Immature natural killer cell (primary cell): ENCODE results near the gene RAB8B. TPM values are rescaled to one million over a fixed set of nuclear protein-coding genes. Genes with fewer than 3 reads are reported as not detected.

Source experiments
- DNase-seq, 3 donors: peaks; one replicate each; pipeline ENCODE4 v3.0.0; 2022; ENCODE audit warnings: mixed read lengths in 1 of 3
- H3K27ac Mint-ChIP-seq, 6 donors: one replicate each; pipeline ENCODE4 v1.8.0; 2020; ENCODE audit warnings: mixed read lengths in 6 of 6, mild to moderate bottlenecking in 5 of 6, inconsistent platforms in 4 of 6, moderate library complexity in 3 of 6
- H3K27me3 Mint-ChIP-seq, 3 donors: one replicate each; pipeline ENCODE4 v1.8.0; 2020 to 2021; ENCODE audit warnings: low read depth in 3 of 3, mild to moderate bottlenecking in 3 of 3, mixed read lengths in 3 of 3, moderate library complexity in 3 of 3, inconsistent platforms in 1 of 3
- H3K36me3 Mint-ChIP-seq, 3 donors: one replicate each; pipeline ENCODE4 v1.8.0; 2020; ENCODE audit warnings: mixed read lengths in 3 of 3, inconsistent platforms in 2 of 3, mild to moderate bottlenecking in 2 of 3
- H3K4me1 Mint-ChIP-seq, 2 donors: one replicate each; pipeline ENCODE4 v1.8.0; 2020; ENCODE audit warnings: inconsistent platforms in 2 of 2, mild to moderate bottlenecking in 2 of 2, mixed read lengths in 2 of 2, moderate library complexity in 1 of 2
- H3K4me3 Mint-ChIP-seq, 5 donors: one replicate each; pipeline ENCODE4 v1.8.0; 2020; ENCODE audit warnings: mild to moderate bottlenecking in 5 of 5, mixed read lengths in 5 of 5, inconsistent platforms in 3 of 5, moderate library complexity in 3 of 5
- H3K9me3 Mint-ChIP-seq, 6 donors: one replicate each; pipeline ENCODE4 v1.8.0; 2020; ENCODE audit warnings: mild to moderate bottlenecking in 6 of 6, mixed read lengths in 6 of 6, inconsistent platforms in 4 of 6, moderate library complexity in 3 of 6
- polyA plus RNA-seq, 3 donors: library from polyadenylated mRNA; unstranded; fragments of 300-500 nt; fragmentation: Illumina TruSeq; gene quantifications; one replicate each; pipeline ENCODE4 v1.2.3, GENCODE V29; 2021

RAB8B gene
- polyA plus RNA-seq, result 100 to 1,000 TPM in 1 of 3 donors, 10 to 100 TPM in 2; 64.6 to 123 (median 79.7) TPM

DNA sequence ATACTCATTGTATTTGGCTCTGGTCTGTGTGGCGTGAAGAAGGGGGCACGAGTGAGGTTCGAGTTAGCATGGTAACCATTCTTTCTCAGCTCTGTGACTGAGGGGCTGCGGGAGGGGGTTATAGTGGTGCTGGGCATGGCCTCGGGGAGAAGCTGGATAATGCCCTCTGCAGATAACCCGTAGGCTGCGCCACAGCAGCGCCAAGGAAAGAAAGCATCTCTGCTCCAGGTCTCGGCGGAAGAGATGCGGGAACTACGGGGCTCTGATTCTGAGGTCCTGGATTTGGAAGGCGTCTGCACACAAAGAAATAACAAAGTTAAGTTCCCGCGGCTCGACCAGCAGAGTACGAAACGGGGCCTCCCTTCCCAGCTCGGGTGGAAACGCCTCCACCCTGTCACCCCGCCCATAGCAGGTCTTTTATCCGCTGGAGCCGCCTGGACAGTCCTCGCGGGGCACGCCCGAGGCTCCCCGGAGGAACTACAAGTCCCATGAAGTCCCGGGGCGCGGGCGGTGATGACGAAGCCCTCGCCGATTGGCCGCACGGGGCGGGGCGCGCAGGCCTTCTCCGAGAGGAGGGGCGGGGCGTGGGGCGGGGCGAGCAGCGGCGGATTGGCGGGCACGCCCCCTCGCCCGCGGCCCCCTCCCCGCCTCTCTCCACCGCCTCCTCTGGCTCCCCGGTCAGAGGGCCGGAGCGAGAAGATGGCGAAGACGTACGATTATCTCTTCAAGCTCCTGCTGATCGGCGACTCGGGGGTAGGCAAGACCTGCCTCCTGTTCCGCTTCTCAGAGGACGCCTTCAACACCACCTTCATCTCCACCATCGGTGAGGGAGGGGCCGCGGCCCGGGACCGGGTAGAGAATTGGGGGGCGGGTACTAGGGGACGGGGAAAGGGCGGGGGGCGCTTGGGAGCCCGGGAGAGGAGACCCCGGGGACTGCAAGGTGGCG, at the start of gene RAB8B:
Gene RAB8B (plus strand): TSS at position 681 of the 946 bp plus-strand sequence. CDS start 19 bp downstream, at position 700.
- H3K27me3 Mint-ChIP-seq, result peaks cover 7 to 15% (median 10%) of the 10 kb centered on the region in 3 donors
- H3K27ac Mint-ChIP-seq, result peak within 1 kb of the TSS; percentile 97 to 99 (median 98)
- peak within 1 kb of the TSS; percentile 96 to 98 (median 97) for H3K4me3 Mint-ChIP-seq
- no peaks in the 10 kb centered on the region for H3K36me3 Mint-ChIP-seq
- H3K4me1 Mint-ChIP-seq, result peaks cover 54 to 55% of the 10 kb centered on the region in 2 donors
- peaks cover 0 to 1% (median 0%) of the 10 kb centered on the region in 6 donors for H3K9me3 Mint-ChIP-seq
- peak; percentile 92 for DNase-seq

DNA sequence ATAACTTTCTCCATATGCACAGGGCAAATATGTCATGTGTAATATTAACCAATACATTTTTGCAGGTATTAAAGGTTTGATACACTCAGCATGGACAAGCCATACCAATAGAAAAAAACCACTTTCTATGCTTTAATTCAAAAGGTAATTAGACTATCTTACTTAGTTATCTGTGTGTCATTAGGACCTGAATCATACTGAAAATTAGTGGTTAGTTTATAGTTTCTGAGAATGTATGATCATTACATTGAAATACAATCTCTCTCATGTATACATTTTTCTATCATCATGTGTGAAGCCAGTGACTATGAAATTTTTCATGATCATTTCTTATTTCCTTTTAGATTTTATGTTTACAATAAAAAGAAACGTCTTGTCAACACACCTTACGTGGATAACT, 48.5 kb upstream of the RAB8B start:
- no peak for DNase-seq
- H3K27me3 Mint-ChIP-seq, result peaks cover 0 to 3% (median 0%) of the 10 kb centered on the region in 3 donors
- H3K4me1 Mint-ChIP-seq, result no peaks in the 10 kb centered on the region
- H3K36me3 Mint-ChIP-seq, result peaks cover 0 to 26% (median 12%) of the 10 kb centered on the region in 3 donors
- no peak overlapping the region for H3K27ac Mint-ChIP-seq
- H3K4me3 Mint-ChIP-seq, result no peak overlapping the region
- no peaks in the 10 kb centered on the region for H3K9me3 Mint-ChIP-seq

DNA sequence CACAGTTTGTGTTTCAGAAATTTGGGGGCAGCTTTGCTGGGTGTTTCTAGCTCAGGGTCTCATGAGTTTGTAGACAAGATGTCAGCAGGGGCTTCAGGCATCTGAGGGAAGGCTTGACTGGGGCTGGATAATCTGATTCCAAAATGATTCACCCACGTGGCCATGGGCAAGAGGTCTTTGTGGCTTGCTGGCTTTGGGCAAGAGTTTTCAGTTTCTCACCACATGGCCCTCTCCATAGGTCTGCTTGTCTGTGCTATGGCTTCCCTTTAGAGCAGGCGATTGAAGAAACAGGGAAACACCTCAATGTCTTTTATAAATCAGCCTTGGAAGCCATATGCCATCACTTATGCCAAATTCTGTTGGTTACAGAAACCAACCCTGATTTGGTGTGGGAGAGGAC, 44.0 kb upstream of the RAB8B start:
- H3K27ac Mint-ChIP-seq, result no peak overlapping the region
- H3K36me3 Mint-ChIP-seq, result peaks cover 4 to 31% (median 20%) of the 10 kb centered on the region in 3 donors
- H3K4me1 Mint-ChIP-seq, result no peaks in the 10 kb centered on the region
- peaks cover 0 to 3% (median 0%) of the 10 kb centered on the region in 3 donors for H3K27me3 Mint-ChIP-seq
- H3K4me3 Mint-ChIP-seq, result no peak overlapping the region
- no peak for DNase-seq
- no peaks in the 10 kb centered on the region for H3K9me3 Mint-ChIP-seq

DNA sequence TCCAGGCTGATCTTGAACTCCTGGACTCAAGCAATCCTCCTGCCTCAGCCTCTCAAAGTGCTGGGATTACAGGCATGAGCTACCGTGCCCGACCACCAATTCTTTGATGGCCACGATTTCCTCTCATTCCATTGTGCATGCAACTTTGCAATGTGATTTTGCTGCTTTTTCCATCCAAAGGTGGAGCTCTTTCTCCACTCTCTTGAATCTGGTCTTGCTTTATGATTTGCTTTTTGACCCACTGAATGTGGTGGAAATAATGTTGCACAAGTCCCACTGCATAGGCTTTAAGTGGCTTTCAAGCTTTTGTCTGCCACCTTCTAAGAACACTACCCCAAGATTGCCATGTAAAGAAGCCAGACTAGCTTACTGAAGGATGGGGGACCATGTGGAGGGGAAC, 42.7 kb upstream of the RAB8B start:
- no peak for DNase-seq
- H3K27me3 Mint-ChIP-seq, result peaks cover 0 to 1% (median 0%) of the 10 kb centered on the region in 3 donors
- peak overlapping the region in 1 of 6 donors; percentile 68 for H3K27ac Mint-ChIP-seq
- H3K9me3 Mint-ChIP-seq, result no peaks in the 10 kb centered on the region
- no peaks in the 10 kb centered on the region for H3K4me1 Mint-ChIP-seq
- no peak overlapping the region for H3K4me3 Mint-ChIP-seq
- H3K36me3 Mint-ChIP-seq, result peaks cover 4 to 27% (median 17%) of the 10 kb centered on the region in 3 donors

DNA sequence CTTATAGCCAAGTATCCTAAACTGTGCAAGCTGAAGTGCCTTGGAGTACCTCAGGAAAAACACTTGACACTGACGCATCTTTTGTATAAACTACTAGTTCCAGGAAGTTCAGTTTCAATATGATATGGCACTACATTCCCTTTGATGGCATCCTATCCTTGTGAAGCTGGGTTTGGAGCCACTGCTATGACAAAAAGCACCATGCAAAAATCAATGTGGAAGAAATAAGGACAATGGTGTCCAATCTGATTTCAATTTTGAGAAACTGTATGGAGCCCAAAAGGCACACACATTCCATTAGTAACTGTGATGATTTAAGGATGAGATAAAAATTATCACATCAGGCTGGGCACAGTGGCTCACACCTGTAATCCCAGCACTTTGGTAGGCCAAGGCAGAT, 37.7 kb upstream of the RAB8B start:
- Mint-ChIP-seq H3K9me3 (no peaks in the 10 kb centered on the region), H3K27ac (peak overlapping the region in 1 of 6 donors; percentile 39), H3K4me3 (no peak overlapping the region), H3K4me1 (peaks cover 18 to 24% of the 10 kb centered on the region in 2 donors), H3K27me3 (peaks cover 0 to 2% (median 0%) of the 10 kb centered on the region in 3 donors), H3K36me3 (peaks cover 4 to 18% (median 7%) of the 10 kb centered on the region in 3 donors)
- DNase-seq, result no peak

DNA sequence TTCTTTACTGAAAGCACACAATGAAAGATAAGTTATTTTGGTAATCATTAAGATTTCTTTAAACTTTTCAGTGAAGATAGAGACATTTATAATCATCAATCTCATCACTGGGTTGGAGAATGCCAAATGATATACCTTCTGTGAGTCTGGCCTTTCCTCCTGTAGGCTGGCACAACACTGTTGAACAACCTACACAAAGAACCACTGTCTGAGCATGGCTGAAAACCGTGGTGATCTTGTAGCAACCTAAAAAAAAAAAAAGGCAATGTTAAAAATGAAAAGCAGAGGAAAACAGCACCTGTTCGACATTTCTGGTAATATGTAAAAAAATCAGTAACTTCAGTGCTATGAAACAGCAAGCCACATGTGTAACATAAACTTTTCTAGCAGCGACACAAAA, 33.9 kb upstream of the RAB8B start:
- no peak for DNase-seq
- H3K9me3 Mint-ChIP-seq, result no peaks in the 10 kb centered on the region
- H3K27me3 Mint-ChIP-seq, result peaks cover 0 to 7% (median 5%) of the 10 kb centered on the region in 3 donors
- H3K27ac Mint-ChIP-seq, result peak overlapping the region in 2 of 6 donors; percentile 50 to 98
- H3K4me3 Mint-ChIP-seq, result peak overlapping the region; percentile 56 to 100 (median 97)
- peaks cover 0 to 10% (median 0%) of the 10 kb centered on the region in 3 donors for H3K36me3 Mint-ChIP-seq
- peaks cover 25 to 31% of the 10 kb centered on the region in 2 donors for H3K4me1 Mint-ChIP-seq

DNA sequence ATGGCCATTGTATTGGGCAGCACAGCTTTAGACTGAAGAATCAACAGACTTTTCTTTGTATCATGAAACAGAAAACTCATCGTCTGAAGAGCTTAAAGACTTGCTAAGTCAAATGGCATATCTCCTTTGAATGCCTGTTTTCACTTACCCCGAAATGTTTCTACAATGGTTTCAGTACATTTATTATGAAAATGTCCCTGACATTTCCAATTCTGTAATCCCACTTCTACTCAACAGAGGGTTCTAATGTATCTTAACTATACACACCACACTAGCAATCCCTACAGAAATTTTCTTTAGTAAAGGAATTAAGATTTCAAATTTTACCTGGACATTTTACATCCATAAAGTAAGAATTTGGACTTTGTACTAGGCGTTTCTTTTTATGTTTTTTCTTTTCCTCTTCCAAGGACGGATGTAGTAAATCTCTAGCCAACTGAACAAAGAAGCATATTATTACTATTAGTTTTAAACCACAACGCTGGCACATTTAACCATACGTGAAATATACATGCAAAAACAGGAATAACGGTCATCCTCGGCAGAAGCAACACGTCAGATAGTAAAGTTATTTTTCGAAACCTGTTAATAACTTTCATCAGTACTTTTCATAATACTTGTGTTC, 33.2 kb upstream of the RAB8B start:
- H3K27me3 Mint-ChIP-seq, result peaks cover 0 to 7% (median 5%) of the 10 kb centered on the region in 3 donors
- H3K4me3 Mint-ChIP-seq, result peak overlapping the region; percentile 96 to 100 (median 99)
- no peak for DNase-seq
- H3K9me3 Mint-ChIP-seq, result no peaks in the 10 kb centered on the region
- H3K36me3 Mint-ChIP-seq, result peaks cover 0 to 10% (median 0%) of the 10 kb centered on the region in 3 donors
- H3K4me1 Mint-ChIP-seq, result peaks cover 25 to 31% of the 10 kb centered on the region in 2 donors
- peak overlapping the region; percentile 94 to 99 (median 98) for H3K27ac Mint-ChIP-seq

DNA sequence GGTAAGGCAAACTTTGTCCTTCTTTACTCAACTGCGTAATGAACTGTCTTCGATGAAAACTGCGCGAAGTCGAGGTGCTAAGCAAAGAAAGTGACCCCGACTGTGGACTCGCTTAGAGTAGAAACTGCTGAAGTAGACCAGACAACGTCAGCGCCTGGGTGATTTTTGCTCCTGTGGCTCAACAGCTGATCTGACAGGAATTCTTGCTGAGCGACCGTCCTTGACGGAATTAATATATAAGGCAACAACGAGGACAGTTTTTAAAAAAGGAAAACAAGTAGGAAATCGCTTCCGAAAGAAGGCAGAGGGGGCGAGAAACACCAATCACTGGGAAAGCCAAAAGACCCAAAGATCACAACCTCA, 32.7 kb upstream of the RAB8B start:
- H3K4me3 Mint-ChIP-seq, result peak overlapping the region; percentile 96 to 100 (median 99)
- H3K27ac Mint-ChIP-seq, result peak overlapping the region; percentile 94 to 99 (median 98)
- DNase-seq, result peak in 1 of 3 donors; percentile 28
- H3K4me1 Mint-ChIP-seq, result peaks cover 25 to 31% of the 10 kb centered on the region in 2 donors
- peaks cover 0 to 6% (median 0%) of the 10 kb centered on the region in 3 donors for H3K36me3 Mint-ChIP-seq
- H3K9me3 Mint-ChIP-seq, result no peaks in the 10 kb centered on the region
- H3K27me3 Mint-ChIP-seq, result peaks cover 0 to 7% (median 5%) of the 10 kb centered on the region in 3 donors

DNA sequence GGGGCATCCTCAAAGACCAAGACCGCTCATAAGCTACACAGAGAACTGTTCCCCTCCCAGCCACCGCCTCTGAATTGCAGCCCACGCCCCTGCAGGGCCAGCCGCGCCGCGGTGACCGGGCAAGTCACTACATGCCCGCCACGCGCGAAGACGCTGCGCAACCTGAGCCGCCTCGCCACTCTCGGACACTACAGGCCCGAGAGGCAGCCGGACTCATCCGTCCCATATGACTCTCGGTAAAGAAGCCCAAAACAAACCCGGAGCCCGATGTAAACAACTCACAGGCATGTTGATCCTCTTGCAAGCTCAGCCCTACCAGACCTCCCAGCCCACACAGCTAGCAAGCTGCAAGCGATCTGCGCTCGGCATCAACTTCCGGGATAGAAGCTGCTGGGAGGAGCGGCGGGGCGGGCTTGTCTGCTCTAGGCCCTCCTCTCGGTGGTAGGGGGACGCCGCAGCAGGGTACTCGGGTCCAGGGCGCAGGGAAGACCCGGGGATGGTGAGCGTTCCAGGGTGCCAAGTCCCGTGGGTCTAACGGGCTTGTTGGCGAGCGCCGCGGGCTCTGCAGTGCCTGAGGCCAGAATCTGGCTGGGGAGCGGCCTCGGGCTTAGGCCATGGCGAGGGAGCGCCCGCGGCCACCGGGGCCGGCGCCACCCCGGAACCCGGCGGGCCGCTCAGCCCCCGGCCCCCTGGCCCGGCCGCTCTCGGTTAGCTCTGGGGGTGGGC, 32.1 kb upstream of the RAB8B start, which contains the start of gene RPS27L:
Gene RPS27L (minus strand): TSS at position 360 of the 726 bp plus-strand sequence. CDS start 72 bp downstream, at position 288.
- Mint-ChIP-seq H3K27me3 (peaks cover 0 to 7% (median 5%) of the 10 kb centered on the region in 3 donors), H3K9me3 (no peaks in the 10 kb centered on the region), H3K4me3 (peak within 1 kb of the TSS; percentile 96 to 100 (median 99)), H3K4me1 (peaks cover 25 to 31% of the 10 kb centered on the region in 2 donors), H3K27ac (peak within 1 kb of the TSS; percentile 94 to 99 (median 98)), H3K36me3 (peaks cover 0 to 6% (median 0%) of the 10 kb centered on the region in 3 donors)
- DNase-seq, result peak; percentile 84 to 86 (median 85)

DNA sequence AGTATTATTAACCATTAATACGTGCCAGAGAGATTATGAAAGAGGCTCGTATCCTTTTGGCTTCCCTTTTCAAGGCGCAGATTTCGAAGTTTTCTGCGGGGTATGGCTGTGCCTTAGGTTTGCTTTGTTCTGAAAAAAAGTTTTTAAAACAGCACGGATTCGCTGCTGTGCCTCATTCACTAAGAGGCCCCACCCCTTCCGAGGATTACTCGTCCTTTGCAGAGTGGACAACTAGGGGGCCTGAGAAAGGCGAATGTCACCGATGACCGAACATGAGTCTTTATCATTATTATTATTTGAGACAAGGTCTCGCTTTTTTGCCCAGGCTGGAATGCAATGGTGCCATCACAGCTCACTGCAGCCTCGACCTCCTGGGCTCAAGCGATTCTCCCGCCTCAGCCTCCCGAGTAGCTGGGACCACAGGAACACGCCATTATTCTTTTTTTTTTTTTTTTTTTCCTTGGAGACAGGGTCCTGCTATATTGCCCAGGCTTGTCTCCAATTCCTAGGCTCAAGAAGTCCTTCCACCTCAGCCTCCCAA, 31.4 kb upstream of the RAB8B start:
- Mint-ChIP-seq H3K27me3 (peaks cover 0 to 7% (median 5%) of the 10 kb centered on the region in 3 donors), H3K4me3 (peak overlapping the region; percentile 91 to 100 (median 97)), H3K36me3 (peaks cover 0 to 1% (median 0%) of the 10 kb centered on the region in 3 donors), H3K27ac (peak overlapping the region; percentile 88 to 99 (median 94)), H3K4me1 (peaks cover 25 to 31% of the 10 kb centered on the region in 2 donors), H3K9me3 (no peaks in the 10 kb centered on the region)
- peak in 2 of 3 donors; percentile 32 to 34 for DNase-seq

DNA sequence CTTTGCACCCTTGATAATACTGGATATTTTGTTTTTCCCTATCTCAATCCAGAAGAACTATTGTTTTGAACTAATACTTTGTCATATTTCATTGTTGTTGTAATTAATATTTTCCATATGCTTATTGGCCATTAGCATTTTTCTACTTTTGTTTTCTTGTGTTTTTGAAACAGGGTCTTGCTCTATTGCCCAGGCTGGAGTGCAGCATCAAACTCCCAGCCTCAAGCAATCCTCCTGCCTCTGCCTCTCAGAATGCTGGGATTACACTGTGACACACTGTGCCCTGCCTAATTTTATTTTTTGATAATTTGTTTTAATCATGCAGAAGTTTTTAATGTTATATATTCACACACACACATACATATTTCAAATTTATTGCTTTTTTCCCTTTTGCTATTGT, 28.8 kb upstream of the RAB8B start:
- Mint-ChIP-seq H3K36me3 (no peaks in the 10 kb centered on the region), H3K27ac (peak overlapping the region in 2 of 6 donors; percentile 32 to 77), H3K4me3 (no peak overlapping the region), H3K9me3 (no peaks in the 10 kb centered on the region), H3K4me1 (peaks cover 16 to 17% of the 10 kb centered on the region in 2 donors), H3K27me3 (peaks cover 0 to 7% (median 5%) of the 10 kb centered on the region in 3 donors)
- DNase-seq, result no peak

DNA sequence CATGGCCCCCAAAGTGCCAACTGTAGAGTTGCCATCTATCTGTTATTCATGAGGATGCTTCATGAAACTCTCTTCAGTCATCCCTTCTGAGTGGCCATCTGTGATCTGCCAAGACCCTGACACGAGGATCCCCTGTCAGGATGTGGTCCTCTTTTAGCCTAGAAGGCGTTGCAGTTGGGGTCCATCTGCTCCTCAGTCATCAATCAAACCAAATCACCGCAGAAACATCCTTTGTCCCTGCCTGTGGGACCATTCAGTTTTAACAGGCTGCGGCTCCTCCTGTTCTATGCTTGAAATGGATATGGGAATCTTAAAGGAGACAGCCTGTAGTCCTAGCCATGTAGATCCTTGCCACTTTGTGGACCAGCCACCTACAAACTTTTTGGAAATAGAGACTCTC, 26.2 kb upstream of the RAB8B start:
- peaks cover 3 to 4% of the 10 kb centered on the region in 2 donors for H3K4me1 Mint-ChIP-seq
- no peak for DNase-seq
- H3K4me3 Mint-ChIP-seq, result no peak overlapping the region
- no peaks in the 10 kb centered on the region for H3K27me3 Mint-ChIP-seq
- H3K27ac Mint-ChIP-seq, result no peak overlapping the region
- H3K9me3 Mint-ChIP-seq, result no peaks in the 10 kb centered on the region
- H3K36me3 Mint-ChIP-seq, result no peaks in the 10 kb centered on the region
